Measurements from ENCODE around the gene LBX1.

LBX1 gene

GRCh38 chr10:101229266-101230182 is at the start of gene LBX1:
Gene LBX1, minus strand, starts transcription at chr10:101229463. Its CDS starts 648 bp downstream, at chr10:101228815.
- DNase-seq: no peak

- no peak for DNase-seq
These were observed 44.5 kb upstream of the LBX1 start for GRCh38 chr10:101273741-101274140.

- no peak for DNase-seq
These were observed 44.1 kb upstream of the LBX1 start for GRCh38 chr10:101273330-101273729.

- no peak for DNase-seq
These were observed 43.1 kb upstream of the LBX1 start for GRCh38 chr10:101272229-101272868.

- no peak for DNase-seq
These were observed 41.5 kb upstream of the LBX1 start for GRCh38 chr10:101270763-101271162.

- DNase-seq: no peak
These were observed 38.5 kb upstream of the LBX1 start for GRCh38 chr10:101267776-101268175.

- no peak for DNase-seq
These were observed 38.0 kb upstream of the LBX1 start for GRCh38 chr10:101267290-101267680.

- no peak for DNase-seq
These were observed 37.4 kb upstream of the LBX1 start for GRCh38 chr10:101266381-101267289.

GRCh38 chr10:101263150-101263752 is 34.0 kb upstream of the LBX1 start:
- no peak for DNase-seq

GRCh38 chr10:101262147-101262546 is 32.9 kb upstream of the LBX1 start:
- DNase-seq: no peak

- no peak for DNase-seq
These were observed 32.4 kb upstream of the LBX1 start for GRCh38 chr10:101261702-101262101.

- DNase-seq: no peak
These were observed 31.7 kb upstream of the LBX1 start for GRCh38 chr10:101260764-101261481.

GRCh38 chr10:101258179-101258885 is 29.1 kb upstream of the LBX1 start:
- DNase-seq: no peak

GRCh38 chr10:101257491-101257890 is 28.2 kb upstream of the LBX1 start:
- no peak for DNase-seq

GRCh38 chr10:101257084-101257483 is 27.8 kb upstream of the LBX1 start:
- no peak for DNase-seq

GRCh38 chr10:101256387-101256786 is 27.1 kb upstream of the LBX1 start:
- no peak for DNase-seq

- DNase-seq: no peak
These were observed 20.9 kb upstream of the LBX1 start for GRCh38 chr10:101250136-101250535.

- no peak for DNase-seq
These were observed 19.9 kb upstream of the LBX1 start for GRCh38 chr10:101249171-101249581.

GRCh38 chr10:101246639-101247038 is 17.4 kb upstream of the LBX1 start:
- DNase-seq: no peak

GRCh38 chr10:101244321-101245050 is 15.2 kb upstream of the LBX1 start:
- DNase-seq: no peak
